HepG2 (cell line): Measurements from ENCODE around the gene PIM3. TPM values are rescaled to one million over a fixed set of nuclear protein-coding genes. Genes with fewer than 3 reads are reported as not detected.

Source experiments
- ISL2 ChIP-seq: sonication (generic); formaldehyde crosslinking; IDR thresholded peaks from 2 replicates; pipeline ENCODE4 v1.5.0; 2020; ENCODE audit warnings: missing genetic modification reagents
- PHF8 ChIP-seq: sonication (generic); formaldehyde crosslinking; IDR thresholded peaks from 2 replicates; pipeline ENCODE4 v1.5.0; 2020; ENCODE audit warnings: missing genetic modification reagents
- SKI ChIP-seq: fragments of 450-650 bp; IDR thresholded peaks from one replicate; pipeline ENCODE4 v1.6.1; 2018; ENCODE audit warnings: mild to moderate bottlenecking; ENCODE audit not compliant: partially characterized antibody
- THAP7 ChIP-seq: sonication (generic); formaldehyde crosslinking; IDR thresholded peaks from 2 replicates; pipeline ENCODE4 v1.8.1; 2023; ENCODE audit warnings: mild to moderate bottlenecking, missing genetic modification reagents
- ZBTB33 ChIP-seq: sonication (generic); formaldehyde crosslinking; IDR thresholded peaks from 2 replicates; pipeline ENCODE4 v1.4.0; 2020; ENCODE audit warnings: missing genetic modification reagents
- ZNF597 ChIP-seq: sonication (generic); formaldehyde crosslinking; IDR thresholded peaks from 2 replicates; pipeline ENCODE4 v1.5.0; 2020; ENCODE audit warnings: missing genetic modification reagents
- ZNF609 ChIP-seq: sonication (generic); formaldehyde crosslinking; IDR thresholded peaks from 2 replicates; pipeline ENCODE4 v1.4.0; 2020; ENCODE audit warnings: mild to moderate bottlenecking, missing genetic modification reagents, borderline replicate concordance
- ZNF619 ChIP-seq: sonication (generic); formaldehyde crosslinking; IDR thresholded peaks from 2 replicates; pipeline ENCODE4 v1.4.0; 2020; ENCODE audit warnings: mild to moderate bottlenecking, missing genetic modification reagents
- polyA plus RNA-seq, 8 experiments: library from polyadenylated mRNA; depleted of rRNA in 3 of 8; stranded (reverse) in 7 of 8; unstranded in 1 of 8; fragments of >200 nt; fragmentation: Illumina TruSeq in 4 of 8; extraction: Trizol in 4 of 8; gene quantifications; 2 replicates each; pipeline versions ENCODE4 v1.2.1 to v1.2.3, GENCODE V29; 2011 to 2016; ENCODE audit warnings: low read depth in 4 of 8, missing spikeins in 1 of 8, mixed read lengths in 1 of 8; ENCODE audit not compliant: insufficient read depth in 1 of 8
- total RNA-seq, 5 experiments: library from RNA; depleted of rRNA; stranded (reverse); fragments of >200 nt; fragmentation: Illumina TruSeq; extraction: Trizol; gene quantifications; 2 replicates each; pipeline ENCODE4 v1.2.3, GENCODE V29; 2016; ENCODE audit warnings: low read depth in 1 of 5
- TF ChIP-seq, protein P1 (sequence below): sonication (generic); formaldehyde crosslinking; IDR thresholded peaks from 2 replicates; pipeline ENCODE4 v1.4.0; 2020; ENCODE audit warnings: mild to moderate bottlenecking, missing genetic modification reagents
- TF ChIP-seq, protein P2 (sequence below): IDR thresholded peaks from 2 replicates; pipeline ENCODE4 v1.4.0; 2020; ENCODE audit warnings: mild to moderate bottlenecking, missing genetic modification reagents

The PIM3 gene
- total and polyA plus RNA-seq, 2 of the 13 experiments (the other 11 are each of a cell fraction or from before 2014, with no cell fraction given): 21.6 to 31.2 TPM

GRCh38 chr22:49933236-49934159 is 27.1 kb upstream of the PIM3 start (continued):
- TF ChIP-seq ISL2 (CRISPR knock-in tag) (no peak), SKI (no peak), PHF8 (CRISPR knock-in tag) (0 out of 2 replicates have a peak, but pooled peaks have one; percentile 22), THAP7 (CRISPR knock-in tag) (0 out of 2 replicates have a peak, but pooled peaks have one; percentile 29), ZBTB33 (CRISPR knock-in tag) (no peak), ZNF597 (no peak), ZNF619 (no peak), ZNF609 (CRISPR knock-in tag) (no peak)
- TF ChIP-seq, protein P1, sequence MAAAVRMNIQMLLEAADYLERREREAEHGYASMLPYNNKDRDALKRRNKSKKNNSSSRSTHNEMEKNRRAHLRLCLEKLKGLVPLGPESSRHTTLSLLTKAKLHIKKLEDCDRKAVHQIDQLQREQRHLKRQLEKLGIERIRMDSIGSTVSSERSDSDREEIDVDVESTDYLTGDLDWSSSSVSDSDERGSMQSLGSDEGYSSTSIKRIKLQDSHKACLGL: peak; percentile 11; the same call in 1 of the 2 replicates
- TF ChIP-seq, protein P2, sequence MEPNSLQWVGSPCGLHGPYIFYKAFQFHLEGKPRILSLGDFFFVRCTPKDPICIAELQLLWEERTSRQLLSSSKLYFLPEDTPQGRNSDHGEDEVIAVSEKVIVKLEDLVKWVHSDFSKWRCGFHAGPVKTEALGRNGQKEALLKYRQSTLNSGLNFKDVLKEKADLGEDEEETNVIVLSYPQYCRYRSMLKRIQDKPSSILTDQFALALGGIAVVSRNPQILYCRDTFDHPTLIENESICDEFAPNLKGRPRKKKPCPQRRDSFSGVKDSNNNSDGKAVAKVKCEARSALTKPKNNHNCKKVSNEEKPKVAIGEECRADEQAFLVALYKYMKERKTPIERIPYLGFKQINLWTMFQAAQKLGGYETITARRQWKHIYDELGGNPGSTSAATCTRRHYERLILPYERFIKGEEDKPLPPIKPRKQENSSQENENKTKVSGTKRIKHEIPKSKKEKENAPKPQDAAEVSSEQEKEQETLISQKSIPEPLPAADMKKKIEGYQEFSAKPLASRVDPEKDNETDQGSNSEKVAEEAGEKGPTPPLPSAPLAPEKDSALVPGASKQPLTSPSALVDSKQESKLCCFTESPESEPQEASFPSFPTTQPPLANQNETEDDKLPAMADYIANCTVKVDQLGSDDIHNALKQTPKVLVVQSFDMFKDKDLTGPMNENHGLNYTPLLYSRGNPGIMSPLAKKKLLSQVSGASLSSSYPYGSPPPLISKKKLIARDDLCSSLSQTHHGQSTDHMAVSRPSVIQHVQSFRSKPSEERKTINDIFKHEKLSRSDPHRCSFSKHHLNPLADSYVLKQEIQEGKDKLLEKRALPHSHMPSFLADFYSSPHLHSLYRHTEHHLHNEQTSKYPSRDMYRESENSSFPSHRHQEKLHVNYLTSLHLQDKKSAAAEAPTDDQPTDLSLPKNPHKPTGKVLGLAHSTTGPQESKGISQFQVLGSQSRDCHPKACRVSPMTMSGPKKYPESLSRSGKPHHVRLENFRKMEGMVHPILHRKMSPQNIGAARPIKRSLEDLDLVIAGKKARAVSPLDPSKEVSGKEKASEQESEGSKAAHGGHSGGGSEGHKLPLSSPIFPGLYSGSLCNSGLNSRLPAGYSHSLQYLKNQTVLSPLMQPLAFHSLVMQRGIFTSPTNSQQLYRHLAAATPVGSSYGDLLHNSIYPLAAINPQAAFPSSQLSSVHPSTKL (CRISPR knock-in tag): no peak
